NCI-H128 (cell line): ENCODE results near the gene TAF1C.
"Not testable (repeated sequence)": the region's sequence is repeated elsewhere in the genome, so short reads cannot be mapped to it uniquely, and the experiment has no call there.

ENCODE experiments used
- DNase-seq: peaks from one replicate; lab custom pipeline; 2025; ENCODE audit not compliant: unreplicated experiment; lab: John Stamatoyannopoulos, UW

The TAF1C gene

GRCh38 chr16:84209989-84210388 lies 23.1 kb upstream of the TAF1C start:
- no peak for DNase-seq

DNA sequence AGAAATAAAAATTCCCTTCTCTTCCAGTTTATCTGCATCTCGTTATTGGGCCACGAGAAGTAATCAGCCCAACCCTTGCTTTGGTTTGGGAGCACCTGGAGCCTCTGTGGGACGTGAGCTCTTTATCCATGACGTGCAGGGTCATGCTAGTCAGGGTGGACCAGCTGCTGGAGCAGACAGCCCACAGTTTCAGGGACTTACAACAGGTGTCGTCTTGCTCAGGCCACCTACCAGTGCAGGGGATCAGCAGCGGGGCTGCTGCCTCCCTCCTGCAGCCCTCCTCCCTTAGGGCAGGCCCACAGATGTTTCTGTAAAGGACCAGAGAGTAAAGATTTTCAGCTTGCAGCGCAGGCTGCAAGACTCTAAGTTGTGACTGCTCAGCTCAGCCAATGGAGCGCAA lies 21.0 kb upstream of the TAF1C start:
- no peak for DNase-seq

- no peak for DNase-seq
These were observed 20.4 kb upstream of the TAF1C start for GRCh38 chr16:84207251-84207650.

DNA sequence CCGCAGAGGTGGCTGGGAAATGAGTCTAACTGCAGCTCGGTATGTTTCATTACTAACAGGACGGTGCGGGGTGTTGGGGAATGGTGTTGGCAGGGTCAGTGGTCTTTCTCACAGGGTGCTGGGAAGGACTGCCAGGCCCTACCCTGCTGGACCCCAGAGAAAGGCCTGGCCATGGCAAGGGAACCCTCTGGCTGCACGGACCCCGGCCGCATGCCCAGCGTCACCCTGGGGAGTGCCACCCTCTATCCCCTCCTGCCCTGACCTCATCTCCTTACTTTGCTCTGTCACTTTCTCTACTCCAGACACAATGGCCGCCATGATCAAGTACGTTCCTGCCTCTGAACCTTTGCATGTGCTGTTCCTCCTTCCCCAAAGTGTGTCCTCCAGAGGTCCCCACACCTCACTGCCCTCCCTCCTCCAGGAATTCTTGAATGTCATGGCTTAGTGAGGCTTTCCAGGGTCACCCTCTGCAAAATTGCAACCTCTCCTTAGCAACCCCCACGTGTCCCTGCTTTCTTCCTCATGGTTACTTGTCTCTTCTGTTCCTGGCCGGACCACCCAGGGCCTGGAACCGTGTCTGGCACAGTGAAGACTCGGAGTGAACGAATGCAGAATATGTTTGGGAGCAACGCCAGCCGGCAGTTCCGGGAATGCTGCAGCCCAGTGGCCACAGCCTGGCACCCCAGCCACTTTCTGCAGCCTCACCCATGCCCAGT lies 19.3 kb upstream of the TAF1C start:
- DNase-seq, result no peak

DNA sequence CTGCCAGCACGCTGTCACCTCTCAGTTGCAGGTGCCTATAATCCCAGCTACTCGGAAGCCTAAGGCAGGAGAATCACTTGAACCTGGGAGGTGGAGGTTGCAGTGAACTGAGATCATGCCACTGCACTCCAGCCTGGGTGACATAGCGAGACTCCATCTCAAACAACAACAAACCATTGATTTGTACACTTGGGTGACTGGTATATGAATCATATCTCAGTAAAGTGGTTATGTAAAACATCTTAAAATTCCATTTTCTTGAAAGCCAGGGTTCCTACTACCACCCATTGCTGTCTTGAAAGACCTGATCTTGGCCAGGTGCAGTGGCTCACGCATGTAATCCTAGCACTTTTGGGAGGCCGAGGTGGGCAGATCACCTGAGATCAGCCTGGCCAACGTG lies 18.3 kb upstream of the TAF1C start:
- not testable (repeated sequence) for DNase-seq

DNA sequence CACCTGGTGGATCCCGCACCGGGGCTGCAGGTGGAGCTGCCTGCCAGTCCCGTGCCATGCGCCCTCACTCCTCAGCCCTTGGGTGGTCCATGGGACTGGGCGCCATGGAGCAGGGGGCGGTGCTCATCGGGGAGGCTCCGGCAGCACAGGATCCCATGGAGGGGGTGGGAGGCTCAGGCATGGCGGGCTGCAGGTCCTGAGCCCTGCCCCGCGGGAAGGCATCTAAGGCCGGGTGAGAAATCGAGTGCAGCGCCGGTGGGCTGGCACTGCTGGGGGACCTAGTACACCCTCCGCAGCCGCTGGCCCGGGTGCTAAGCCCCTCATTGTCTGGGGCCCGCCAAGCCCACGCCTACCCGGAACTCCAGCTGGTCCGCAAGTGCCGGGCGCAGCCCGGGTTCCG lies 17.7 kb upstream of the TAF1C start:
- DNase-seq, result not testable (repeated sequence)

GRCh38 chr16:84199861-84200260 lies 13.0 kb upstream of the TAF1C start:
- DNase-seq, result no peak

GRCh38 chr16:84199097-84199496 lies 12.2 kb upstream of the TAF1C start:
- DNase-seq, result no peak

- no peak for DNase-seq
These were observed 11.5 kb upstream of the TAF1C start for GRCh38 chr16:84198401-84198800.

DNA sequence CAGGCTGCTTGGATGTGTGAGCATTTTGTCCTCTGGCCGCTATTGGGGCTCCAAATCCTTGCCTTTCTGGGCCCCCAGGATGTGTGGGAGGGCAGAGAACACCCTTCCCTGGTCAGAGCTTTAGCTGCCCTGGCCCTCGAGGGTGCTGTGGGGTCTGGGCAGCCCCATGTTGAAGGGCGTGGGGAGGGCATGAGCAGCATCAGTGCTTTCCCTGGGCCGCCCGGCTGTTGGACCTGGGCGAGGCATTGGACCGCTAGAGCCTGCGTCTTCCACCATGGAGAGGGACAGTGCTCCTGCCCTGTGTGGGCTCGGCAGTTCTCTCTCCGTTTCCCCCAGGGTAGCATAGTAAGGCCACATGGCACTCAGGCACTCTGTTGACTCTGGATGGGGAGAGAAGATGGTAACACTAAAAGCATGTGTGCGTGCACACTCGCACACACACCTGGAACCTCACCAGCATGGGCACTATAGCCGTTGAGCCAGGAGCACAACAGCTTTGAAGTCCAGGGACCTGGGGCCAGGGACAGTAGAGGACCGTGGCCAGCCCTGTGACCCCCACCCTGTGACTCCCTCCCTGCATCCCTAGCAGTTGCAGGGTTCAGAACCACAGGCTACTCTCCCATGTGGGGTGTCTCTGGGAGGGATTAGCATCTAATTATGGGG lies 10.7 kb upstream of the TAF1C start:
- no peak for DNase-seq

DNA sequence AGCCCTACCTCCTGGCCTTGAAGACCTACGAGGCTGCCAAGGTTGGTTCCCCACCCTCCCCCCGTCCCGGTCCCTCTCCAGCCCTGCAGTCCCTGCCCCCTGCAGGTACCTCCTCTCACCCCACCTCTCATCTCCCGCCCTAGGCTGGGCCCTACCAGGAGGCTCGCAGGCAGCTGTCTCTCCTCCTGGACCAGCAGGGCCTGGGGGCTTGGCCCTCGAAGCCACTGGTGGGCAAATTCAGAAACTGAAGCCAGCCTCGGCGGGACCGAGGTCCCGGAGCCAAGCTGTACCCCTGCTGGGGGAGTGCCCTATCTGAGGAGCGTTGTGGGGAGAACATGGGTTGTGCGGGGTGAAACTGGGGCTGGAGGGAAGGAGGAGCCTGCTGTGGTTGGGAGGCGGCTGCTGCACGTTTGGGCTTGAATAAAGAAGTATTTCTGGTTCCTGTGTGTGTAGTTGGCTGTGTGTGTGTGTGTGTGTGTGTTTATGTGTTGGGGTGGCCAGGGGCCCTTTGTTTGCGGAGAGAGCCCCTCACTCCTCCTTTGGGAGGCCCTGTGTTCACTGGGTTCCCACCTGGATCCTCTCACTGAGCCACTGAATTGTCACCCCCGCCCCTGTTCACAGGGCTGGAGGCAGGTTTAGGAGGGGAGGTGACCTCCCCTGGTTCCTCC lies 10.0 kb upstream of the TAF1C start:
- DNase-seq, result no peak

- no peak for DNase-seq
These were observed 9.2 kb upstream of the TAF1C start for GRCh38 chr16:84196101-84196500.

DNA sequence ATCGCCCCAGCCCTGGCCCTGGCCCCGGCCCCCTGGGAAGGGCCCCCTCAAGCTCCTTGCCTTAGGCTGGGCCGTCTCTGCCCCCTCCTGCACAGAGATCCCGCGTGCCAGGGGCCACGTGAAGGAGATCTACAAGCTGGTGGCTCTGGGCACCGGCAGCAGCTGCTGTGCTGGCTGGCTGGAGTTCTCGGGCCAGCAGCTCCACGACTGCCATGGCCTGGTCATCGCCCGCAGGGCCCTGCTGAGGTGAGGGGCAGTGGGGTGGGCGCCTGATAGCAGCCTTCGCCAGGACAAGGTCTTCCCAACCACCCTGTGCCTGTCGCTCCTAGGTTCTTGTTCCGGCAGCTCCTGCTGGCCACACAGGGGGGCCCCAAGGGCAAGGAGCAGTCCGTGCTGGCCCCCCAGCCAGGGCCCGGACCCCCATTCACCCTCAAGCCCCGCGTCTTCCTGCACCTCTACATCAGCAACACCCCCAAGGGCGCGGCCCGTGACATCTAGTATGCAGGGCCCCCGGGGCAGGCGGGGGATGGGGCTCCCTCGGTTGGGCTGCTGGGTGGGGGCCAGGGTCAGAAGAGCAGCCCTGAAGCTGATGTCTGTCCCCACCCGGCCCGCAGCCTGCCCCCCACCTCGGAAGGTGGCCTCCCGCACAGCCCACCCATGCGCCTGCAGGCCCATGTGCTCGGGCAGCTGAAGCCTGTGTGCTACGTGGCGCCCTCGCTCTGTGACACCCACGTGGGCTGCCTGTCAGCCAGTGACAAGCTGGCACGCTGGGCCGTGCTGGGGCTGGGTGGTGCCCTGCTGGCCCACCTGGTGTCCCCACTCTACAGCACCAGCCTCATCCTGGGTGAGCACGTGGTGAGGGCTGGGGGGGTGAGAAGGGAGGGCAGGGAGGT lies 8.6 kb upstream of the TAF1C start:
- DNase-seq, result no peak

GRCh38 chr16:84194470-84195200 lies 7.8 kb upstream of the TAF1C start:
- DNase-seq, result no peak

DNA sequence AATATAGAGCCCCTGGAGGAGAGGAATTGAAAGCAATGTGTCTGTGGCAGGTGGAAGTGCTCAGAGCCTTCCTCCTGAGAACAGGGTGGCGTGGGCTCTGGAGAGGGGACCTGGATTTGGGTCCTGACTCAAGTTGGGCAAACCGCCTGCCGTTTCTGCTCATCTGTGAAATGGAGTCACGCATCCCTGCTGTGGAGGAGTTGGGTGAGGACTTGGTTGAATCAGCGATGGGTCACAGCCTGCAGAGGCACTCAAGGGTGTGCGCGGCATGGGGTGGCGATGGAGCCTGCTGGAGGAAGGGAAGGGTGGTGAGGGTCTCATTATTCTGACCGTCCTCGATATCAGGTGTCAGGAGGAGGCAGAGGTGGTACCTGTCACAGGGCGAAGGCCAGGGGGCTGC lies 7.2 kb upstream of the TAF1C start:
- no peak for DNase-seq

DNA sequence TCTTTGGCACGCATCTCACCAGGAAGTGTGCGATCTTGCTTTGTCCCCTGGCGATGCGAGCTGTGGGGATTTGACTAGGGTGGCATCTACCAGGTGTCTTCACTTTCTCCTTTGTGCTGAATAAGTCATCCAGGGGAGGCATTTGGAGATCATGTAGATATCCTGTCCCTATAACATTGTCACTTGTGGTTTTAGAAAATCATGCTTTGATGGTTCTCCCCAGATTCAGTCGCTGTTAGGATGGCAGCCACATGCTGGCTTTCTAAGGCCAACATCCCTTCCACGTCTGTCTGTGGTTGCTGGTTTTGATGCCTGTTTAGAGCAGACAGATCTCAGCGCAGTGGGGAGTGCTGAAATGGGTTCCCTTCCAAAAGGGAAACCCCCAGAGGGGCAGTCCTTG lies 6.6 kb upstream of the TAF1C start:
- no peak for DNase-seq

DNA sequence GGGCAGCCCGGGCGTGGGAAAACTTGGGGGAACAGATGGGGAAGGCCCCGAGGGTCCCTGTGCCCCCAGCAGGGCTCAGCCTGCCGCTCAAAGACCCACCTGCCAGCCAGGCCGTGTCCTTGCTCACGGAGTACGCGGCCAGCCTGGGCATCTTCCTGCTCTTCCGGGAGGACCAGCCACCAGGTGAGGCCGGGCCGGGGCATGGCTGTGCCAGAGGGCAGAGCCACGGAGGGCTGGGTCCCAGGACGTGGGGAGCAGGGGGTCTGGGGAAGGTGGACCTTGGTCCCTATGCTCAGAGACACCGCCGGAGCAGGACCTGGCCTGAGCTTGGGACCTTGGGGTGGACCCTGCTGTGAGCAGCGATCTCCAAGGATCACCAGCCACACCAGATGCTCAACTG lies 4.6 kb upstream of the TAF1C start:
- no peak for DNase-seq

GRCh38 chr16:84190731-84191388 lies 4.0 kb upstream of the TAF1C start, which contains the start of gene ADAD2:
Gene ADAD2 (plus strand): TSS chr16:84191157. CDS start chr16:84191231, 74 bp downstream.
- DNase-seq, result no peak

GRCh38 chr16:84184775-84185174 lies 2.1 kb downstream of the TAF1C start:
- no peak for DNase-seq
